Subcutaneous adipose tissue (tissue), 4 donors: Measurements from ENCODE around the gene TVP23A. TPM values are rescaled to one million over a fixed set of nuclear protein-coding genes. Genes with fewer than 3 reads are reported as not detected.

Experiments
- total RNA-seq, 4 donors: library from RNA; depleted of rRNA; stranded (reverse); fragments of >200 nt; gene quantifications; one replicate each; pipeline ENCODE4 v1.1.0, GENCODE V29; 2016
- TF ChIP-seq, protein P1 (sequence below): fragments of 450-650 bp; IDR thresholded peaks from one replicate; pipeline ENCODE4 v1.5.1; 2016; ENCODE audit warnings: low read depth, mild to moderate bottlenecking, control low read depth, antibody characterized with exemption, moderate library complexity

TVP23A gene
- total RNA-seq, 4 donors from 2014 or later: 0.34 TPM; not detected in 3

DNA sequence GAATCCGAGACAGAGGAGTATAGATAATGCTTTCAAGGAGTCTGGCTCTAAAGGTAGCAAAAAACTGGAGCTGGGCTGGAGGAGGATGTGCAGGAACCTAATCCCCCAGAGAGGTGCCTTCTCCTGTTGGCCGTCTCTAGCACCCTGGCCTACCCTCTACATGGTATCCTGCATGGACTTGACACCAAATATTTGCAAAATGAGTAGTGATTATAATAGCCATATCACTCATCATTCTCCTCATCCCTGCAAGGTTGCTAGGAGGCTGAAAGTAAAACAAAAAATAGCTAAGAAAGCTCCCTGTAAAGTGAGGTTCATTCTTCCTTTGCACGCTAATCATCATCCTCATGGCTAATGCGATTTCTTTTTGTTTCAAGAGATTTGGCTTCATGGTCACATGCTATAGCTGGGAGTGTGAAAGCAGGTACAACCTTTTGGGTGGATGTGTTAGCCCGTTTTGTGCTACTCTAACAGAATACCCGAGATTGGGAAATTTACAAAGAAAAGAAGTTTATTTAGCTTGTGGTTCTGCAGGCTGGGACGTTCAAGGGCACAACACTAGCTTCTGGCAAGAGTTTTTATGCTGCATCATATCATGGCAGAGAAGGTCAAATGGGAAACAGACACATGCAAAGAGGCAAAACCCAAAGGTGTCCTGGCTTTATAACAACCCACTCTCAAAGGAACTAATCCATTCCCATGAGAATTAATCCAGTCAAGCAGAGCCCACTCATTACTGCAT, 31.3 kb upstream of the TVP23A start:
- TF ChIP-seq, protein P1, sequence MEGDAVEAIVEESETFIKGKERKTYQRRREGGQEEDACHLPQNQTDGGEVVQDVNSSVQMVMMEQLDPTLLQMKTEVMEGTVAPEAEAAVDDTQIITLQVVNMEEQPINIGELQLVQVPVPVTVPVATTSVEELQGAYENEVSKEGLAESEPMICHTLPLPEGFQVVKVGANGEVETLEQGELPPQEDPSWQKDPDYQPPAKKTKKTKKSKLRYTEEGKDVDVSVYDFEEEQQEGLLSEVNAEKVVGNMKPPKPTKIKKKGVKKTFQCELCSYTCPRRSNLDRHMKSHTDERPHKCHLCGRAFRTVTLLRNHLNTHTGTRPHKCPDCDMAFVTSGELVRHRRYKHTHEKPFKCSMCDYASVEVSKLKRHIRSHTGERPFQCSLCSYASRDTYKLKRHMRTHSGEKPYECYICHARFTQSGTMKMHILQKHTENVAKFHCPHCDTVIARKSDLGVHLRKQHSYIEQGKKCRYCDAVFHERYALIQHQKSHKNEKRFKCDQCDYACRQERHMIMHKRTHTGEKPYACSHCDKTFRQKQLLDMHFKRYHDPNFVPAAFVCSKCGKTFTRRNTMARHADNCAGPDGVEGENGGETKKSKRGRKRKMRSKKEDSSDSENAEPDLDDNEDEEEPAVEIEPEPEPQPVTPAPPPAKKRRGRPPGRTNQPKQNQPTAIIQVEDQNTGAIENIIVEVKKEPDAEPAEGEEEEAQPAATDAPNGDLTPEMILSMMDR: no peak

DNA sequence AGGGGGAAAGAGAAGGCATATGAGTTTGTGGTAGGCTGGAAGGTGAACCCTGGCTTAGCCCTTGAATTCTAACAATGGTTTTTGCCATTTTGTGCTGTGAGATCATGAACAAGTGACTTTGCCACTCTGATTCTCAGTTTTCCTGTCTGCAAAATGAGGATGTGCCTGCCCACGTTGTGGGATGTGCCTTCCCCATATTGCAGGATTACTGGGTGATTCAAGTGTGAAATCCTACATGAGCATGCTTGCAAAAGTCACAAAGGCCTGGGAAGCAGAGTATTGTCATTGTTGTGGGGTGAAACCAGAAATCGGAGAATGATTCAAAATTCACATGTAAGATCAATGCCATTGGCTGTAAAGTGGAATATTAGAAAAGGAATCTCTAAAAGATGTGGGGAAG, 28.6 kb upstream of the TVP23A start:
- TF ChIP-seq, protein P1: no peak

DNA sequence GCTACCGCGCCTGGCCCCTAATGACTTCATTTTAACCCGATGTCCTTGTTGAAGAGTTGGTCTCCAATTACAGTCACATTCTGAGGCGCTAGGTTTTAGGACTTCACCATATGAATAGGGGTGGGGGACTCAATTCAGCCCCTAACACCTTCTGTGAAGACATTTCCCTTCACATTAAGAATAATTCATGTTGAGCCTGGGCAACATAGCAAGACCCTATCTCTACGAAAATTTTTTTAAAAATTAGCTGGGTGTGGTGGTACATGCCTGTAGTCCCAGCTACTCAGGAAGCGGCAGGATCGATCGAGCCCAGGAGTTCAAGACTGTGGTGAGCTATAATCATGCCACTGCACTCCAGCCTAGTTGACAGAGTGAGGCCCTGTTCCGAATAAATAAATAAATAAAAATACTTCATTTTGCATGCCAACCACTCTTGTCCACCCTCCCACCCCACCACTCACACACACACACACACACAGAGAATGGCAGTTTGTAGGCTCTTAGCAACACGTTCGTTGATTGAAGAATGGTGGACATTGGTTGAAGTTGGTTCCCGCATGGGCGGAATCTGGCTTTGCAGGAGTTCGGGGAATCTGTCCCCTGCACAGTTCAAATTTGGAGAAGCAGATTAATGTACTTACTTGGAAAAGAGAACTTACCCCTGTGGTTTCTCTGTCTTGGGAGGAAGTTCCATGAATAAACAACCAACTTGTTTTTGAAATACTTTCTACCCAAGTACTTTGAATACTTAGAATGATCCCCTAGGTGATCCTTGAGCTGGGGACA, 27.8 kb upstream of the TVP23A start:
- TF ChIP-seq, protein P1: no peak

DNA sequence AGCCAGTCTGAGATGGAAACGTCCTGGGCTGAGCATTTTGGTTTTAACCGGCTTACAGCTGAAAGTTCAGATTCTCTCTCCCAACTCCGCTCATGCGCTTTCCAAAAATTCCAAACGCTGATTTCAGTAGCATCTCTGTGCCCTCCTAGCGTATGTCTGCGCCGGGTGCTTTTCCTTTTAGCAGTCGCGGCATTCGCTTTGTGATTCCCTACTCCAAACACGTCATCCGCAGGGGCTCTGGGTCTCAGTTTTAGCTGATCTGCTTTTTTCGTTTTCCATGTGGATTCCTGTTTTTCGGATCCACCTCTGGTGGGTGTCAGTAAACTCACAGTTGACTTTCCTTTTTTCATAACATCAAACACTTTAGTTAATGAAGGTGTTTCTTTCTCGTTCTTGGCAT, 22.1 kb upstream of the TVP23A start:
- TF ChIP-seq, protein P1: no peak

DNA sequence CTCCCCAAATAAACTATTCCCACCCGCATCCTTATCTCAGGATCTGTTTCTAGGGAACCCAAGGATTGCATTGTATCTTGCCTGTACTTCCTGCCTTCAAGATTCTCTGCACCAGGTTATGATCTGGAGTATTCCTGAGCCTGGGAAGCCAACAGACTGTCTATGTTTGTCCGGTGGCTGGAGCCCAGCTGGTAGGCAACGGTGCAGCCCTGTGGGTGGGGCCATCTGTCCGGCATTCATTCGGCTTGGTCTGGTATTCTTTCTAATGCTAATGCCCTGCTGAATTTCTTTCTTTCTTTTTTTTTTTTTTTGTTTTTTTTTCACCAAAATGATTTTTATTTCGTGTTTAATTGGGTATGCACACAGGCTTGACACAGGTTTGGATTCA, 20.7 kb upstream of the TVP23A start:
- TF ChIP-seq, protein P1: no peak

DNA sequence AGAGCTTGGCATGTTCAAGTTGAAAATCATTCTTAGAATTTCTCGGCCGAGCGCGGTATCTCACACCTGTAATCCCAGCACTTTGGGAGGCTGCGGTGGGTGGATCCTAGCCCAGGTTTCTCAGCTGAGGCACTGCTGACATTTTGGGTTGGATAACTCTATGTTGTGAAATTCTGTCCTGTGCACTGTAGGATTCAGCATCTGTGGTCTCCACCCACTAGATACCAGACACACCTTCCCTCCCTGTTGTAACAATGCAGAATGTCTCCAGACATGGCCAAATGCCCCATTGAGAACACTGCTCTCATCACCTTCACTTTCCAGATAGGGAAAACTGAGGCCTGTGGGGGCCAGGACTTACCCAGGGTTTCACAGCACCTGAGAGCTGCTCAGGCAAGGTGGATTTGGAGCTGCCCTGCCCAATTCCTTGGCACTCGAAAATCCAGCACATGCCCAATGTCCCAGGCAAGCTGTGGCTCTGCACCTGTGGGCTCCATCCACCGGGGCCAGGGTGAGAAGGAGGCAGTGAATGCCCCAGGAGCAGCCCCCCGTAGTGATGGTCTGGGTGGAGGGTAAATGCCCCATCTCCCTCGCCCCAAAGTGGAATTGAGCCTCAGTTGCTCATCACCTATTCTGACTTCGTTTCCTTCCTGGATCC, 20.2 kb upstream of the TVP23A start:
- TF ChIP-seq, protein P1: no peak

DNA sequence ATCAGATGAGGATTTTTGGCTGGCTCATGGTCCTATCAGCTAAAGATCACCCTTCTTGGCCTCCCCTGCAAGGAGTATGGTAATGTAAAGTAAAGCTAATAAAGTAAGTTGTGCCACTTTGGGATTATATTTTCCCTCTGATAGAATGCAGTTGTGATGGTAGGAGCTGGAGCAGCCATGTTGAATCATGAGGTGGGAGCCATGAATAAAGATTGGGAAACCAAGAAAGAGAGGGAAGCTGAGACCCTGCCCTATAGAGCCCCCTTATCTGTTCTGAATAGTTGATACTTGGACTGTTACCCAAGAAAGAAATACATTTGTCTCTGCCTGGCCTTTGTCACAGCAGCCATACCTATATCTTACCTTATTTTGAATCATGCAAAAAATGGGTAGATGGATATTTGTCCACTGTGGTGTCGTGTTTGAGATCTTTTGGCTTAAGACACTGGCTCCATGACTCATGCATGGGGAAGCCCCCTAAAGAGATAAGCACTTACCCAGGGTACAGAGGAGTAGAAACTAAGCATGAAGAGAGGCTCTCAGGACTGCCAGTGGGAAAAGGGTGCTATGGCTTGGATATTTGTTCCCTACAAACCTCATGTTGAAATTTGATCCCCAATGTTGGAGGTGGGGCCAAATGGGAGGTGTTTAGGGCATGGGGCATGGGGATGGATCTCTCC, 17.7 kb upstream of the TVP23A start:
- TF ChIP-seq, protein P1: no peak
